NOMO-1 (cell line): ENCODE measurements around the gene AEN.

Source experiments
- DNase-seq, 2 experiments: peaks; one replicate each; lab custom pipeline; 2025; ENCODE audit not compliant: unreplicated experiment in 2 of 2; lab: John Stamatoyannopoulos, UW

The AEN gene

DNA sequence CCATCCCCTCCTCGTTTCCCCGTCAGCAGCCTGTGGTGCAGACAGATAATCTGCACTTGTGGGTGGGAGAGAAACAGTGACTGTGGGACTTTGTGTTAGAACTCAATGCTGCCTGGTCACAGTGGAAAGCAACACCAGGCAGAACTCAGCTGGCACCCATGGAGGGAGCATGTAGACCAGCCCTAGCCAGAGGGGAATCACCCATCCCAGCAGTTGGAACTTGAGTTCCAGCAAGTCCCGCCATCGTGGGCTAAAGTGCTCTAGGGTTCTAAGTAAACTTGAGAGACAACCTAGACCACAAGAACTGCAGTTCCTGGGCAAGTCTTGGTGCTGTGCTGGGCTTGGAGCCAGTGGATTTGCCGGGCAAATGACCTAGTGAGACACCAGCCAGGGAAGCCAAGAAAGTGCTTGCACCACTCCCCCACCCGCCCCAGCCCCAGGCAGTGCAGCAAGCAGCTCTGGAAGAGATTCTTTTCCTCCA, 42.0 kb downstream of the AEN start:
- no peak for DNase-seq

DNA sequence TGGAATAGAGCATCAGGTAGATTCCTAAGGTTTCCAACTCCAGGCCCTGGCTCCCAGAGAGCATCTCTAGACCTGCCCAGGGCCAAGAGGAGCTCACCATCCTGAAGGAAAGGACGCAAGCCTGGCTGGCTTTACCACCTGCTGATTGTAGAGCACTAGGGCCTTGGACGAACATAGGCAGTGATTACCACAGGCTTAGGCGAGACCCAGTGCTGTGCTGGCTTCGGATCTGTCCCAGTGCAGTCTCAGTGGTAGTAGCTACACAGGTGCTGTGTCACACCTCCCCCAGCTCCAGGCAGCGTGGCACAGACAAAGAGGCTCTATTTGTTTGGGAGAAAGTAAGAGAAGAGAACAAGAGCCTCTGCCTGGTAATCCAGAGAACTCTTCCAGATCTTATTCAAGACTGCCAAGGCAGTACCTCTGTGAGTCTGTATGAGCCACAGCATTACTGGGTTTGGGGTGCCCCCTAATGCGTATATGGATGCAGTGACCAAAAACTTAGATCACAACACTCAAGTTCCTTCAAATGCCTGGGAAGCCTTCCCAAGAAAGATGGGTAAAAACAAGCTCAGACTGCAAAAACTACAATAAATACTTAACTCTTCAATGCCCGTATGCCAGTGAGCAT, 43.1 kb downstream of the AEN start:
- DNase-seq: no peak

DNA sequence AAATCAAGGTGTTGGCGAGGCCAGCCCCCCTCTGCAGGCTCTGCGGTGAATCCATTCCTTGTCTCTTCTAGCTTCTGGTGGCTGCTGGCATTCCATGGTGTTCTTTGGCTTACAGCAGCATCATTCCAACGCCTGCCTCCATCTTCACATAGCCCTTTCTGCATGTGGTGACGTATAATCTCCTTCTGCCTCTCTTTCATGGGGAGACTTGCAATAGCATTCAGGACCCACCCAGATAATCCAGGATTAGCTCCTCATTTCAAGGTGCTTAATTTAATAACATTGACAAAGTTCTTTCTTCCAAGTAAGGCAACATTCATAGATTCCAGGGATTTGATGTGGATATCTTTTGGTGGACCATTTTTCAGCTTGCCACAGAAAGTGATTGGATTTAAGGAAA, 53.5 kb downstream of the AEN start:
- DNase-seq: no peak

DNA sequence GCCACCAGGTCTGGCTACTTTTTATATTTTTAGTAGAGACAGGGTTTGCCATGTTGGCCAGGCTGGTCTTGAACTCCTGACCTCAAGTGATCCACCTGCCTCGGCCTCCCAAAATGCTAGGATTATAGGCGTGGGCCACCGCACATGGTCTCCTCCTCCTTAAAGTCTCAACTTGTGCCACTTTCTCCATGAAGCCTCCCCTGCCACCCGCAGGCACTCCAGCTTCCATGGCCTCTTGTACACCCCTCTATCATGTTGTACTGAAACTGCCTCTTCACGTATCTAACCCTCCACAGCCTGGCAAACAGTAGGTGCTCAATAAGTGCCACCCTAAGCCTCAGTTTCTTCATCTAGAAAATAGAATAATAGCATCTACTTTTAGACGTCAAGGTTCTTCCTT, 57.6 kb downstream of the AEN start:
- no peak for DNase-seq

DNA sequence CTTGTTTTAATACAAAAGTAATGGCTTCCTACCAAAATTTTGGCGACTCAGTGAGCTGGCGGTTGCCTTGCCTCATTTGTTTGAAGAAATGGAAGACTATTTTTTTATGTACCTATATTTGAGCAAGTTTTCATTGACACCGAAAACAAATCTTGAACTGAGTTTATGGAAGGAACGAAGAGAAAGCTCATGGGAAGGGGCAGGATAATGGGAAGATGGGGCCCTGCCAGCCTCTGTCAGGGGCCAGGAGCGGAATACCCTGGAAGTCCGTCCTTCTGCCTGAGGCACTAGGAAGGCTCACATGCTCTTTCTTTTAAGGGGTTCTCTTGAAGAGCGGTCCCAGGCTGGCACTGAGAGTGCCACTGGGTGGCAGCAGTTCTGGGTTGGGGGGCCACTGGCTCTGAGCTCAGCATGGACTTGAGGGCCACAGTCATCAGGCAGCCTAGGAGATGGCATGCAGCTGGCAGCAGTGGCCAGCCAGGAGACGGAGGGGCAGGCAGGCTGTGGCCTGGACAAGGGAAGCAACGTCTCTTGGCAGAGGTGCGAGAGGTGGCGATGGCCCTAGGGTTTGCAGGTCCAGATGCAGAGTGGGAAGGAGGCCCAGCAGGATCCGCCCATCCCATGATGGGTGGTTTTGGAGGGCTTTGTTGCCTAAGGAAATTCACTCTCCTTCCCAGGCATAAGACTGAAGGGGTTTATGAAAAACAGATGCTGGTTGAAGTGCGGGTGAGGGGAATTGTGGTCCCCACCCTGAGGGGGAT, 59.3 kb downstream of the AEN start:
- no peak for DNase-seq

DNA sequence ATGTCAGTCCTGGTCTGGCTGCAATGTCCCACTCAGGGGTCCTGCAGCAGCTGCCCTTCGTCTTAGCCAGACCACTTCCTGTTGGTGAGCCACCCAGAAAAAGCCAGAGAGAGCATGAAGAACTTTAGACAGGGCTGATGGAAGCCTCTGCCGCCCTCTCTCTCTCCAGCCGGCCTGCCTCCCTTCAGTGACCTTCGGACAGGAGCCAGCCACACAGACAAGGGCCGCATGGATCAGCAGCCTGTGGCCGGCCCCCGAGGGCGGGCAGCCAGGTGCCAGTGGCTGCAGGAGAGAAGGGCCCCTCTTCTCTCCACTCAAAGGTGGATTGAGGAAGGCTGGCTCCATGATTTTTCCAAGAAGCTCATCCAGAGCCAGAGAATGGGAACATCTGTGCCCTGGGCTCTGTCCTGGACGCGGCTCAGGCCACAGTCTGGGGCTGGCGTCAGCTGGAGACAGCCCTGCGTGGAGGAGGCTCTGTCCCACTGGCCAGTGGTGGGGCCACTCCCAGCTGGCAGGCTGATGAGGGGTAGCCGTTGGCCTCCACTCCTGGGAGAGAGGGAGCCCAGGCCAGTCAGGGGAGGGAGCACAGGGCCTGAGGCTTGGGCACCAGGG, 60.6 kb downstream of the AEN start:
- DNase-seq: no peak
